HCT116 (cell line): ENCODE data around the gene PDP2.

Experiments used
- CEBPB ChIP-seq: IDR thresholded peaks from 2 replicates; pipeline ENCODE4 v1.6.1; 2012; ENCODE audit warnings: low read depth
- FOSL1 ChIP-seq: IDR thresholded peaks from 2 replicates; pipeline ENCODE4 v1.6.1; 2012; ENCODE audit warnings: low read depth
- MAX ChIP-seq: IDR thresholded peaks from 2 replicates; pipeline ENCODE4 v1.6.1; 2012
- RAD21 ChIP-seq: IDR thresholded peaks from 2 replicates; pipeline ENCODE4 v1.6.1; 2012; ENCODE audit warnings: low read depth, mild to moderate bottlenecking
- SP1 ChIP-seq: IDR thresholded peaks from 2 replicates; pipeline ENCODE4 v1.6.1; 2012; ENCODE audit warnings: low read depth
- SRF ChIP-seq: IDR thresholded peaks from 2 replicates; pipeline ENCODE4 v1.6.1; 2012; ENCODE audit warnings: low read depth
- YY1 ChIP-seq: IDR thresholded peaks from 2 replicates; pipeline ENCODE4 v1.6.1; 2011; ENCODE audit warnings: low read length, low read depth, moderate library complexity, mild to moderate bottlenecking; ENCODE audit not compliant: insufficient replicate concordance; ENCODE audit errors: extremely low read depth
- ZBTB33 ChIP-seq: IDR thresholded peaks from 2 replicates; pipeline ENCODE4 v1.6.1; 2011; ENCODE audit warnings: mild to moderate bottlenecking, low read length, moderate library complexity; ENCODE audit not compliant: insufficient replicate concordance; ENCODE audit errors: extremely low read depth
- ZNF274 ChIP-seq: fragments of 200-500 bp; sonication (Bioruptor generic); IDR thresholded peaks from 2 replicates; pipeline ENCODE4 v1.6.1; 2014; ENCODE audit warnings: mild to moderate bottlenecking, low read depth, low read length, inconsistent platforms
- TF ChIP-seq, protein P1 (sequence below), 3 experiments: fragments of 200-600 bp in 1 of 3; sonication (generic) in 1 of 3; IDR thresholded peaks in 2 of 3; conservative IDR thresholded peaks in 1 of 3; 2 replicates each; pipeline ENCODE4 v1.5.1; 2012 to 2017; ENCODE audit warnings: low read depth in 2 of 3, low read length in 2 of 3, antibody characterized with exemption in 1 of 3, borderline replicate concordance in 1 of 3, control low read depth in 1 of 3, mild to moderate bottlenecking in 1 of 3, mixed read lengths in 1 of 3, mixed run types in 1 of 3, moderate library complexity in 1 of 3; ENCODE audit not compliant: insufficient read depth in 1 of 3

- no peak for TF ChIP-seq SP1
- no peak for TF ChIP-seq CEBPB
- TF ChIP-seq ZBTB33: no peak
- TF ChIP-seq YY1: no peak
- TF ChIP-seq FOSL1: no peak
- TF ChIP-seq RAD21: no peak
- TF ChIP-seq MAX: no peak
- TF ChIP-seq, protein P1, sequence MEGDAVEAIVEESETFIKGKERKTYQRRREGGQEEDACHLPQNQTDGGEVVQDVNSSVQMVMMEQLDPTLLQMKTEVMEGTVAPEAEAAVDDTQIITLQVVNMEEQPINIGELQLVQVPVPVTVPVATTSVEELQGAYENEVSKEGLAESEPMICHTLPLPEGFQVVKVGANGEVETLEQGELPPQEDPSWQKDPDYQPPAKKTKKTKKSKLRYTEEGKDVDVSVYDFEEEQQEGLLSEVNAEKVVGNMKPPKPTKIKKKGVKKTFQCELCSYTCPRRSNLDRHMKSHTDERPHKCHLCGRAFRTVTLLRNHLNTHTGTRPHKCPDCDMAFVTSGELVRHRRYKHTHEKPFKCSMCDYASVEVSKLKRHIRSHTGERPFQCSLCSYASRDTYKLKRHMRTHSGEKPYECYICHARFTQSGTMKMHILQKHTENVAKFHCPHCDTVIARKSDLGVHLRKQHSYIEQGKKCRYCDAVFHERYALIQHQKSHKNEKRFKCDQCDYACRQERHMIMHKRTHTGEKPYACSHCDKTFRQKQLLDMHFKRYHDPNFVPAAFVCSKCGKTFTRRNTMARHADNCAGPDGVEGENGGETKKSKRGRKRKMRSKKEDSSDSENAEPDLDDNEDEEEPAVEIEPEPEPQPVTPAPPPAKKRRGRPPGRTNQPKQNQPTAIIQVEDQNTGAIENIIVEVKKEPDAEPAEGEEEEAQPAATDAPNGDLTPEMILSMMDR (IDR thresholded peaks at IDR 0.05 in 2 of 3, conservative IDR thresholded peaks at IDR 0.05 in 1 of 3; ENCODE audit: borderline replicate concordance in 1 of 3, insufficient read depth in 1 of 3, low read depth in 2 of 3, low read length in 2 of 3): no peak
- no peak for TF ChIP-seq SRF
- TF ChIP-seq ZNF274: no peak
Observed at GRCh38 chr16:66872559-66872942, 7.8 kb upstream of the PDP2 start.
